ENCODE data around the gene FBXO9.

Gene FBXO9

GRCh38 chr6:53128842-53129241 lies 63.6 kb downstream of the FBXO9 start:
- no peaks in the 10 kb centered on the region for H3K9me2 ChIP-seq (replicated peaks; ENCODE audit: control insufficient read depth, low read length)
- no peak for TF ChIP-seq CTCF (IDR thresholded peaks at IDR 0.05; ENCODE audit: low read depth, low read length, poor library complexity, severe bottlenecking)
- no peak for TF ChIP-seq EZH2phosphoT487 (IDR thresholded peaks at IDR 0.05; ENCODE audit: borderline replicate concordance, low read length)
- H3K4me1 ChIP-seq (ENCODE audit: control insufficient read depth, low read length) = no peaks in the 10 kb centered on the region
- no peak overlapping the region for H3K27ac ChIP-seq (ENCODE audit: low read depth, low read length)
- no peaks in the 10 kb centered on the region for H4K20me1 ChIP-seq (ENCODE audit: control insufficient read depth, insufficient read depth, low read depth, low read length)
- H3F3A ChIP-seq (ENCODE audit: control insufficient read depth, insufficient read depth) = no peaks in the 10 kb centered on the region
- no peaks in the 10 kb centered on the region for H3K79me2 ChIP-seq (ENCODE audit: control insufficient read depth, low read length)
- no peaks in the 10 kb centered on the region for H3K9me3 ChIP-seq (ENCODE audit: control insufficient read depth, insufficient read depth, low read length)
- no peaks in the 10 kb centered on the region for H3K36me3 ChIP-seq (ENCODE audit: control insufficient read depth, low read length)
- no peak overlapping the region for H3K4me2 ChIP-seq (ENCODE audit: low read length)
- H3K4me3 ChIP-seq (ENCODE audit: low read length) = no peak overlapping the region
- peaks cover 26% of the 10 kb centered on the region for H3K27me3 ChIP-seq (ENCODE audit: control insufficient read depth, low read length)

GRCh38 chr6:53130569-53131290 lies 65.5 kb downstream of the FBXO9 start:
- Histone ChIP-seq H3K9me2 (replicated peaks; ENCODE audit: control insufficient read depth, low read length) (no peaks in the 10 kb centered on the region), H3K4me3 (ENCODE audit: low read length) (no peak overlapping the region), H3K4me2 (ENCODE audit: low read length) (no peak overlapping the region), H4K20me1 (ENCODE audit: control insufficient read depth, insufficient read depth, low read depth, low read length) (no peaks in the 10 kb centered on the region), H3F3A (ENCODE audit: control insufficient read depth, insufficient read depth) (no peaks in the 10 kb centered on the region), H3K9me3 (ENCODE audit: control insufficient read depth, insufficient read depth, low read length) (no peaks in the 10 kb centered on the region), H3K27me3 (ENCODE audit: control insufficient read depth, low read length) (peaks cover 22% of the 10 kb centered on the region), H3K4me1 (ENCODE audit: control insufficient read depth, low read length) (no peaks in the 10 kb centered on the region), H3K36me3 (ENCODE audit: control insufficient read depth, low read length) (no peaks in the 10 kb centered on the region), H3K27ac (ENCODE audit: low read depth, low read length) (no peak overlapping the region), H3K79me2 (ENCODE audit: control insufficient read depth, low read length) (no peaks in the 10 kb centered on the region)
- TF ChIP-seq CTCF (IDR thresholded peaks at IDR 0.05; ENCODE audit: low read depth, low read length, poor library complexity, severe bottlenecking) (no peak), EZH2phosphoT487 (IDR thresholded peaks at IDR 0.05; ENCODE audit: borderline replicate concordance, low read length) (no peak)

GRCh38 chr6:53133961-53134360 lies 68.8 kb downstream of the FBXO9 start:
- Histone ChIP-seq H3K4me1 (ENCODE audit: control insufficient read depth, low read length) (no peaks in the 10 kb centered on the region), H3K36me3 (ENCODE audit: control insufficient read depth, low read length) (no peaks in the 10 kb centered on the region), H3K9me3 (ENCODE audit: control insufficient read depth, insufficient read depth, low read length) (no peaks in the 10 kb centered on the region)

More at GRCh38 chr6:53133961-53134360, 68.8 kb downstream of the FBXO9 start:
- H3K9me2 ChIP-seq (replicated peaks; ENCODE audit: control insufficient read depth, low read length) = no peaks in the 10 kb centered on the region
- TF ChIP-seq CTCF (IDR thresholded peaks at IDR 0.05; ENCODE audit: low read depth, low read length, poor library complexity, severe bottlenecking) (no peak), EZH2phosphoT487 (IDR thresholded peaks at IDR 0.05; ENCODE audit: borderline replicate concordance, low read length) (no peak)
- H3K4me2 ChIP-seq (ENCODE audit: low read length) = no peak overlapping the region
- no peaks in the 10 kb centered on the region for H4K20me1 ChIP-seq (ENCODE audit: control insufficient read depth, insufficient read depth, low read depth, low read length)
- H3K79me2 ChIP-seq (ENCODE audit: control insufficient read depth, low read length) = no peaks in the 10 kb centered on the region
- no peak overlapping the region for H3K4me3 ChIP-seq (ENCODE audit: low read length)
- H3K27me3 ChIP-seq (ENCODE audit: control insufficient read depth, low read length) = peaks cover 12% of the 10 kb centered on the region
- H3K27ac ChIP-seq (ENCODE audit: low read depth, low read length) = no peak overlapping the region
- H3F3A ChIP-seq (ENCODE audit: control insufficient read depth, insufficient read depth) = no peaks in the 10 kb centered on the region
